Heart right ventricle (tissue), 16 donors: ENCODE results near the gene HRC. TPM values are rescaled to one million over a fixed set of nuclear protein-coding genes. Genes with fewer than 3 reads are reported as not detected.
A peak's percentile ranks its signal among the peaks of the same experiment; 100 is the strongest.

Experiments used
- ATAC-seq, 8 donors: fragments of 200-7000 bp; cut with Tn5 transposase; one replicate each; pipeline ENCODE4 v1.9.1; 2020; ENCODE audit warnings: mild to moderate bottlenecking in 8 of 8, moderate library complexity in 8 of 8, moderate number of reproducible peaks in 1 of 8
- DNase-seq, 2 donors: peaks; one replicate each; pipeline ENCODE4 v3.0.0-alpha.2; 2020
- H3K27ac ChIP-seq, 10 donors: fragments of 200-600 bp; sonication (generic) in 2 of 10; one replicate each; pipeline versions ENCODE4 v1.5.0 to v1.8.0; 2020 to 2022; ENCODE audit warnings: mild to moderate bottlenecking in 3 of 10
- H3K27me3 ChIP-seq, 7 donors: fragments of 200-600 bp; one replicate each; pipeline ENCODE4 v1.8.0; 2021 to 2022; ENCODE audit warnings: mild to moderate bottlenecking in 2 of 7
- H3K36me3 ChIP-seq, 9 donors: fragments of 200-600 bp; sonication (generic) in 1 of 9; one replicate each; pipeline versions ENCODE4 v1.5.0 to v1.8.0; 2020 to 2022; ENCODE audit warnings: mild to moderate bottlenecking in 2 of 9
- H3K4me1 ChIP-seq, 9 donors: fragments of 200-600 bp; sonication (generic) in 1 of 9; one replicate each; pipeline versions ENCODE4 v1.5.0 to v1.8.0; 2020 to 2022; ENCODE audit warnings: mild to moderate bottlenecking in 4 of 9
- H3K4me3 ChIP-seq, 10 donors: fragments of 200-600 bp; sonication (generic) in 2 of 10; one replicate each; pipeline versions ENCODE4 v1.5.0 to v1.8.0; 2020 to 2022; ENCODE audit warnings: mild to moderate bottlenecking in 7 of 10, moderate library complexity in 2 of 10
- H3K9me3 ChIP-seq, 11 donors: fragments of 200-600 bp in 10 of 11; sonication (generic) in 2 of 11; one replicate each; pipeline versions ENCODE4 v1.5.0 to v1.8.0; 2013 to 2022; ENCODE audit warnings: mild to moderate bottlenecking in 2 of 11, control low read depth in 1 of 11, moderate library complexity in 1 of 11
- WGBS, 2 donors: extraction: QIAGEN DNeasy Blood & Tissue Kit; methylation state at CpG; one replicate each; pipeline ENCODE4 v1.1.7; 2013; ENCODE audit warnings: inconsistent platforms in 1 of 2; 5-methylcytosine and 5-hydroxymethylcytosine counted together
- intact Hi-C, 10 donors: fragments of 100-400 bp; cut with DNase I; formaldehyde crosslinking; loops; one replicate each; pipeline versions ENCODE4 v1.11.1 to v1.14.2; 2022
- long read RNA-seq, 3 donors: library from polyadenylated mRNA; unstranded; transcript quantifications; one replicate each; pipeline ENCODE4 v2.0.0, GENCODE V29; 2020 to 2021
- polyA plus RNA-seq, 2 donors: library from polyadenylated mRNA; stranded (reverse); fragments of 200-250 nt; gene quantifications; one replicate each; pipeline ENCODE4 v1.2.3, GENCODE V29; 2013
- total RNA-seq, 10 donors: library from RNA; stranded (reverse); fragmentation: NEBNext Ultra II Directional in 3 of 10; extraction: Animal tissue kit (Norgen Biotek cat#: 25700) in 3 of 10; gene quantifications; one replicate each; pipeline versions ENCODE4 v1.2.1 to v1.2.4, GENCODE V29; 2021 to 2023
- TF ChIP-seq, protein P1 (sequence below), 9 donors: fragments of 200-600 bp; sonication (generic) in 2 of 9; IDR thresholded peaks; one replicate each; pipeline versions ENCODE4 v1.5.0 to v1.8.0; 2021 to 2022; ENCODE audit warnings: antibody characterized with exemption in 9 of 9, mild to moderate bottlenecking in 5 of 9, moderate library complexity in 1 of 9
- donor health status: Arrhythmogenic right ventricular cardiomyopathy.
- donor health status: ischemic (EF 13 %, LVEDD 7.1; RV severe dilation, severe dysfunction).
- donor health status: healthy with polysubstance abuse.
- donor health status: DM: no; HTN: yes; CAD: no.
- donor health status: DM: no; HTN: no; CAD: no.
- donor health status: ischemic (EF 25% LVEDD 6.9; RV normal size, moderate dysfunction).
- donor health status: ischemic (EF 25% LVEDD 5.7; RV mildly dilated, moderate dysfunction).
- donor health status: healthy.
- donor health status: DM: yes; HTN: yes; CAD: no.
- donor health status: Ischemic cardiomyopathy.
- donor health status: ischemic (EF 35%, LVEDD 5.7; RV mildly dilated, moderate dysfunction).
- donor health status: nonischemic (EF 11% LVEDD 7.7; RV severe dilation, severe dysfunction).
- donor health status: DM: yes; HTN: yes; CAD: no.
- donor health status: PGD.
- donor health status: ischemic (EF 29% LVEDD 5.4; RV normal size, mild dysfunction).
- donor health status: nonischemic (EF 23%, LVEDD 6.1; RV moderate dilation, normal function).

The HRC gene, protein sequence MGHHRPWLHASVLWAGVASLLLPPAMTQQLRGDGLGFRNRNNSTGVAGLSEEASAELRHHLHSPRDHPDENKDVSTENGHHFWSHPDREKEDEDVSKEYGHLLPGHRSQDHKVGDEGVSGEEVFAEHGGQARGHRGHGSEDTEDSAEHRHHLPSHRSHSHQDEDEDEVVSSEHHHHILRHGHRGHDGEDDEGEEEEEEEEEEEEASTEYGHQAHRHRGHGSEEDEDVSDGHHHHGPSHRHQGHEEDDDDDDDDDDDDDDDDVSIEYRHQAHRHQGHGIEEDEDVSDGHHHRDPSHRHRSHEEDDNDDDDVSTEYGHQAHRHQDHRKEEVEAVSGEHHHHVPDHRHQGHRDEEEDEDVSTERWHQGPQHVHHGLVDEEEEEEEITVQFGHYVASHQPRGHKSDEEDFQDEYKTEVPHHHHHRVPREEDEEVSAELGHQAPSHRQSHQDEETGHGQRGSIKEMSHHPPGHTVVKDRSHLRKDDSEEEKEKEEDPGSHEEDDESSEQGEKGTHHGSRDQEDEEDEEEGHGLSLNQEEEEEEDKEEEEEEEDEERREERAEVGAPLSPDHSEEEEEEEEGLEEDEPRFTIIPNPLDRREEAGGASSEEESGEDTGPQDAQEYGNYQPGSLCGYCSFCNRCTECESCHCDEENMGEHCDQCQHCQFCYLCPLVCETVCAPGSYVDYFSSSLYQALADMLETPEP
- total RNA-seq (1,000 to 10,000 TPM in 6 of 10 donors, 100 to 1,000 TPM in 4; 901 to 1,557 (median 1,052) TPM), polyA plus RNA-seq (100 to 1,000 TPM; 331 to 710 TPM)
- long read RNA-seq, donor 1, transcript HRC-204 (4 exons, 303 nt), result minor isoform, 9 of 1,165 reads
- long read RNA-seq, donor 1, transcript HRC-201 (6 exons, 2,385 nt), result major isoform, 936 of 1,165 reads
- long read RNA-seq, donor 1, partial matches to known transcripts, result 6 of 1,165 reads
- long read RNA-seq, donor 1, other reads (novel, unspliced or antisense), result 214 of 1,165 reads
- long read RNA-seq, donor 2, transcript HRC-201 (6 exons, 2,385 nt), result major isoform, 1,730 of 2,154 reads
- long read RNA-seq, donor 2, transcript HRC-204 (4 exons, 303 nt), result minor isoform, 17 of 2,154 reads
- long read RNA-seq, donor 2, partial matches to known transcripts, result 14 of 2,154 reads
- long read RNA-seq, donor 2, other reads (novel, unspliced or antisense), result 391 of 2,154 reads
- long read RNA-seq, donor 3, transcript HRC-201 (6 exons, 2,385 nt), result major isoform, 395 of 1,369 reads
- long read RNA-seq, donor 3, partial matches to known transcripts, result 5 of 1,369 reads
- long read RNA-seq, donor 3, other reads (novel, unspliced or antisense), result 968 of 1,369 reads

DNA sequence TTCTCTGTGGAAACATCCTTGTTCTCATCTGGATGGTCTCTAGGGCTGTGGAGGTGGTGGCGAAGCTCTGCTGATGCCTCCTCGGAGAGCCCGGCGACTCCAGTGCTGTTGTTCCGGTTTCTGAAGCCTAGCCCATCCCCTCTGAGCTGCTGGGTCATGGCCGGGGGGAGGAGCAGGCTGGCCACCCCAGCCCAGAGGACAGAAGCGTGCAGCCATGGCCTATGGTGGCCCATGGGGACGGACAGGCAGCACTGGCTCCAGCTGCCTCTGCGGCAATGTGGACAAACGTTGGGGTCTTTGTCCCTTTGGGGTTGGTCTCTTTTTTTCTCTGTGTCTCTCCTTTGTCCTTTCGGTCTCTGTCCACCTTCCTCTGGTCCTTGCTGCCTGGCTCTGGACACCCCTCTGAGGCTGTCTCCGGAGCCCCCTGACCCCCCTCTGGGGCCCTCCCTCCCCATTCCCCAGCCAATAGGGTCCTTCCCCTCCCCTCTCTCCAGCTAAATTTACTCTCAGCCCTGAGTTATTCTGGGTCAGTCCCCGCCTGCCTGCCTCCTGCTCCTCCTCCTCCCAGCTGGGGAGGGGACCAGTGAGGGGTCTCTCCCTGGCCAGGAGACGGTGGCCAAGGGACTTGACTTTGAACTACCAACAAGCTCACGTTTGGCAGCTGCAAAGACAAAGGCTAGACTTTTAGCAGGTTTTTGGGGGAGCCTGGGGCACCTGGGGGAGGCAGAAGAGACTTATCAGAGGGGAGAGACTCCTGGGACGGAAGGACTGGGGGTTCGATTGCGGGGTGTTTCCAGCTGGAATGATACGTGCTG is at the start of gene HRC:
Gene HRC, minus strand, starts transcription at position 392 of the 815 bp plus-strand sequence. Its CDS starts 159 bp downstream, at position 233.
- peak; percentile 56 to 77 (median 68) for ATAC-seq
- H3K4me1 ChIP-seq, result peaks cover 9 to 47% (median 38%) of the 10 kb centered on the region in 9 donors
- H3K36me3 ChIP-seq, result peaks cover 0 to 8% (median 0%) of the 10 kb centered on the region in 9 donors
- peak within 1 kb of the TSS; percentile 85 to 99 (median 96) for H3K27ac ChIP-seq
- H3K9me3 ChIP-seq, result no peaks in the 10 kb centered on the region
- intact Hi-C loops, result loop anchor here in 5 of 10 donors (5.0 to 10.0 kb wide), 4 partner anchors 38 to 518 kb away; partner anchors contain the start of genes C19orf73 (in 2 of the 5), PPFIA3 (in 2 of the 5), DBP (in 1 of the 5) and GYS1 (in 1 of the 5)
- peak within 1 kb of the TSS; percentile 21 to 91 (median 64) for H3K4me3 ChIP-seq
- peak; percentile 74 to 84 for DNase-seq
- peaks cover 0 to 32% (median 0%) of the 10 kb centered on the region in 7 donors for H3K27me3 ChIP-seq
- TF ChIP-seq, protein P1, sequence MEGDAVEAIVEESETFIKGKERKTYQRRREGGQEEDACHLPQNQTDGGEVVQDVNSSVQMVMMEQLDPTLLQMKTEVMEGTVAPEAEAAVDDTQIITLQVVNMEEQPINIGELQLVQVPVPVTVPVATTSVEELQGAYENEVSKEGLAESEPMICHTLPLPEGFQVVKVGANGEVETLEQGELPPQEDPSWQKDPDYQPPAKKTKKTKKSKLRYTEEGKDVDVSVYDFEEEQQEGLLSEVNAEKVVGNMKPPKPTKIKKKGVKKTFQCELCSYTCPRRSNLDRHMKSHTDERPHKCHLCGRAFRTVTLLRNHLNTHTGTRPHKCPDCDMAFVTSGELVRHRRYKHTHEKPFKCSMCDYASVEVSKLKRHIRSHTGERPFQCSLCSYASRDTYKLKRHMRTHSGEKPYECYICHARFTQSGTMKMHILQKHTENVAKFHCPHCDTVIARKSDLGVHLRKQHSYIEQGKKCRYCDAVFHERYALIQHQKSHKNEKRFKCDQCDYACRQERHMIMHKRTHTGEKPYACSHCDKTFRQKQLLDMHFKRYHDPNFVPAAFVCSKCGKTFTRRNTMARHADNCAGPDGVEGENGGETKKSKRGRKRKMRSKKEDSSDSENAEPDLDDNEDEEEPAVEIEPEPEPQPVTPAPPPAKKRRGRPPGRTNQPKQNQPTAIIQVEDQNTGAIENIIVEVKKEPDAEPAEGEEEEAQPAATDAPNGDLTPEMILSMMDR (IDR thresholded peaks at IDR 0.05), result no peak
- 20 to 32% methylated on average over 18 to 19 of the region's 19 CpGs for WGBS, 2 donors

DNA sequence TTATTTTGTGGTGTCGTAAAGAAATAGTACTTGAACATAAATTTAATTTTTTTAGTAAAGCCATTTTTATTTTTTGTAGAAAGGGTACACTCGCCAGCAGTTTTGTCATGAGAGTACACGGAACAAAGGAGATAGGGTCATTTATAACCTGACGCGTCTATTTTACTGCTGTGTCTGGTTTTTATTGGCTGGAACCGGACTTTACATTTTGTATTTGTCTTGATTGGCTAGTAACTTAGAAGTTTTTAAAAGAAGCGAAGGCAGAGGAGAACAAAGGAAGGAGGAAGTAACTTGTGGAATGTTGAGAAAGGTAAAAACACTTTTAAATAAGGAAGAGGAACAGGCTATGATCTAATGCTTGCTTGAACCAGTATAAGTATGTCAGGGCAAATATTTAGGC is 45.8 kb upstream of the HRC start:
- 92 to 93% methylated on average over 7 of the region's 7 CpGs for WGBS, 2 donors
- DNase-seq (no peak), ATAC-seq (no peak)
- Histone ChIP-seq H3K27ac (no peak overlapping the region), H3K27me3 (no peaks in the 10 kb centered on the region), H3K4me1 (peaks cover 0 to 33% (median 5%) of the 10 kb centered on the region in 9 donors), H3K36me3 (peaks cover 0 to 96% (median 45%) of the 10 kb centered on the region in 9 donors), H3K9me3 (no peaks in the 10 kb centered on the region), H3K4me3 (no peak overlapping the region)
- TF ChIP-seq, protein P1 (IDR thresholded peaks at IDR 0.05), result no peak
- intact Hi-C loops, result loop anchor here in 5 of 10 donors (2.0 to 10.0 kb wide), 3 partner anchors 104 to 206 kb away; partner anchors contain the start of genes GYS1 (in 2 of the 5) and RUVBL2 (in 2 of the 5)

DNA sequence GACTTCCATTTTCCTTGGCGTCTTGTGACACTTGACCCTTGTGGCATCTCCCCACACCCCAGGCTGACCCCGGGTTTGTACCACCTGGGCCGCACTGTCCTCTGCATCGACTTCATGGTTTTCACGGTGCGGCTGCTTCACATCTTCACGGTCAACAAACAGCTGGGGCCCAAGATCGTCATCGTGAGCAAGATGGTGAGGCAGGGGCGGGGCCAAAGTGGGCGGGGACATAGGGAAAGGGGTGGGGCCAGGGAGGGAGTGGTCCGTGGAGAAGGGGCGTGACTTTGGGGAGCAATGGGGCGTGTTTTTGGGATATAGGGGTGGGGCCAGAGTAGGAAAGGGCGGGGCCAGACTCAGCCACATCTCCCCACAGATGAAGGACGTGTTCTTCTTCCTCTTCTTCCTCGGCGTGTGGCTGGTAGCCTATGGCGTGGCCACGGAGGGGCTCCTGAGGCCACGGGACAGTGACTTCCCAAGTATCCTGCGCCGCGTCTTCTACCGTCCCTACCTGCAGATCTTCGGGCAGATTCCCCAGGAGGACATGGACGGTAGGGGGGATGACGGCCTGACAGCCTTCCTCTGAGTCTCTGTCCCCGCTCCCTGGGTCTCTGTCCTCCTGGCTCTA is 45.2 kb upstream of the HRC start:
- peaks cover 0 to 95% (median 40%) of the 10 kb centered on the region in 9 donors for H3K36me3 ChIP-seq
- 89 to 93% methylated on average over 29 of the region's 29 CpGs for WGBS, 2 donors
- no peaks in the 10 kb centered on the region for H3K27me3 ChIP-seq
- TF ChIP-seq, protein P1 (IDR thresholded peaks at IDR 0.05), result no peak
- H3K4me3 ChIP-seq, result no peak overlapping the region
- ATAC-seq (peak in 1 of 8 donors; percentile 23), DNase-seq (no peak)
- intact Hi-C loops, result loop anchor here in 5 of 10 donors (2.0 to 10.0 kb wide), 3 partner anchors 103 to 206 kb away; partner anchors contain the start of genes GYS1 (in 2 of the 5) and RUVBL2 (in 2 of the 5)
- H3K27ac ChIP-seq, result no peak overlapping the region
- H3K9me3 ChIP-seq, result no peaks in the 10 kb centered on the region
- H3K4me1 ChIP-seq, result peaks cover 0 to 36% (median 5%) of the 10 kb centered on the region in 9 donors
